Stimulated activated naive CD4-positive, alpha-beta T cell treated with Interleukin-2 at 50 U/mL for 16 hours (primary cell): ENCODE measurements around the gene PAK1.

Experiments used
- DNase-seq: peaks from one replicate; lab custom pipeline; 2025; lab: John Stamatoyannopoulos, UW

Gene PAK1

DNA sequence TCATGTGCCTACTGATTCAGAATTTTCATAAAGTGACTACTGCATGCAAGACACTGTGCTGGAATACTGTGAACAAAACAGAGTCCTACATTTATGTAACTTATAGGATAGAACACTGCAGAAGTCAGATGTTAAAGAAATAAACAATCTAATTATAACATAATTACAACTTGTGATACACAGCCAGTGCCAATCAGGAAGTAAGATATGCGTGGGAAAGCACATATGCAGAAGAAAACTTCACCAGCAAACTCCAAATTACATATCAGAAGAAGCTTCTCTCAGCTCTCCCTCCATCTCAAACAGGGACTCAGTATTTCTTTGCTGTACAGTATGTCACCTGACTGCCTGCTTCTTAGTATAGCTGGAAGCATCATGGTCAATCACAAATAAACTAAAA is 37.4 kb downstream of the PAK1 start:
- no peak for DNase-seq

DNA sequence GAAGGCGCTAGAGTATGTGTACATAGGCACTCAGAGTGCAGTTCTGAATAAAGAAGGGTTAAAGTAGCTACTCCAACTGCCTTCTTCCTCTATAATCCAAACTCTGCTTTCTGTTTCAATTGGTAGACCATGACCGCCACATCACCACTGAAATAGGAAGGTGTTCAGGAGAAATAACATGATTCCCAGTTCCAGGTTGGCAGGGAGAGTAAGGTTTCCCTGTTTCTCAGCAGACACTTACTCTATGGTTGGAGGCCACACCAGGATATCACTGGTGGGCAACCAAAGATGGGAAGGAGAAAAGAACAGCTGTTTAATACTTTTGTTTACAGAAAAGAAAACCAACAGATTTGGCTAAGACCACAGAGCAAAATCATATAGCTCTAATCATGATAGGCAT is 37.9 kb downstream of the PAK1 start:
- DNase-seq: no peak

DNA sequence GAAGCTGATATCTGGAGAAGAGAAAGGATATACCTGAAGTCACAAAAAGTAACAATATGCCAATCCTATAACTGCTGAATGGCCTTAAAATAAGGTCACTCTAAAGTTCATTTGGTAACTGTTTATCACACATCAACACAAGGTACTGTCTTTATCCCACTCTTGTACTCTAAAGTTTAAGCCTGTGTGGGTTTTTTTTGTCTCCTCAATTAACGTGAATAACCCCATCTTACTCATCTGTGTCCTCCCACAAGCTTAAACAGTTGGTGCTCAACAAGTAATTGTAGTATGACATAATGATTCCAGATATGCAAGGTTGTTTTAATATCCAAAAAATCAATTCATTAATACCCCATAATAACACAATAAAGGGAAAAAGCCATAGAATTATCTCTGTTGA is 42.1 kb downstream of the PAK1 start:
- DNase-seq: no peak

DNA sequence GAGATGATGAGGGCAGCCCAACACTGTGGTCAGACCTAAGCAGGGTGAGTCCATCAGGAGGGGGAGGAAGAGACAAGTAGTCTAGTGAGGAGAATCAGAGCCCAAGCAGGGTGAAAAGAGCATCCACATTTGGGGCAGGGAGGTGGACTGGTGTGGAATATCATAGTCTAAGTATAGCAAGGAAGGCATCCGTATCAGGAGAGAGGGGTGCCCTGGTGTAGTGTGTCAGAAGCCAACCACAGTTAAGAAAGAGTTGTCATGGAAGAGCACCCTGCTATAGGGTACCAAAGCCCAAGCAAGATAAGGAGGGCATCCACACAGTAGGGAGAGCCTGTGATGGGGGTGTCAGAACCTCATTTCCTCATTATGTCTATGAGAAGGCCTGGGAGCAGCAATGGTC is 45.3 kb downstream of the PAK1 start:
- DNase-seq: no peak

- no peak for DNase-seq
These were observed 48.5 kb downstream of the PAK1 start for GRCh38 chr11:77425346-77425745.

- no peak for DNase-seq
These were observed 49.2 kb downstream of the PAK1 start for GRCh38 chr11:77424644-77425043.

GRCh38 chr11:77423624-77424023 is 50.3 kb downstream of the PAK1 start:
- no peak for DNase-seq

- DNase-seq: no peak
These were observed 51.2 kb downstream of the PAK1 start for GRCh38 chr11:77422687-77423086.

DNA sequence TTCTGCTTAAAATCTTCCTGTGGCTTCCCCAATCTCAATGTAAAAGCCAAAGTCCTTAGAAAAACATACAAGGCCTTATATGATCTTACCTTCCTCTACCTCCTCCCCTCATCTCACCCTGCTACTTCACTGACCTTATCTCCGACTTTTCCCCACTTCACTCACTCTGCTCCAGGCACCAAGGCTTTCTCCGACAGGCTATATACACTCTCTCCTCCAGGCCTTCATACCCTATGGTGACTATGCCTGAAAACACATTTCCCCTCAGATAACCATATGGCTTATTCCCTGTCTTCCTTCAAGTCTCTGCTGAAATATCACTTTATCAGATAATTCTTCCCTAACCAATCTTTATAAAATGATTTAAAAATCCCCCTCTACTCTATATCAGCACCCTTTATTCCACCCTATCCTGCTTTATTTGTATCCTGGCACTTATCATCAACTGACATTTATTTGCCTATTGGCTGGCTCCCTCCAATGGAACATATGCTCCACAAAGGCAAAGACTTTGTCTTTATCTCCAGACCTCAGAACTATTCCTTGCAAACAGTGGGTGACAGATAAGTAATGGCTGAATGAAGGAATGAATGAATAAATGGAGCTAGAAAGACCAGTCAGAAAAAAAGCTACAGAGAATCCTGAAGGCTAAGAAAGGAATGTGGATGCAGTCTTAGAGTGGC is 52.7 kb downstream of the PAK1 start:
- DNase-seq: no peak

GRCh38 chr11:77418971-77419597 is 54.8 kb downstream of the PAK1 start:
- DNase-seq: no peak

GRCh38 chr11:77418155-77418970 is 55.5 kb downstream of the PAK1 start:
- no peak for DNase-seq

DNA sequence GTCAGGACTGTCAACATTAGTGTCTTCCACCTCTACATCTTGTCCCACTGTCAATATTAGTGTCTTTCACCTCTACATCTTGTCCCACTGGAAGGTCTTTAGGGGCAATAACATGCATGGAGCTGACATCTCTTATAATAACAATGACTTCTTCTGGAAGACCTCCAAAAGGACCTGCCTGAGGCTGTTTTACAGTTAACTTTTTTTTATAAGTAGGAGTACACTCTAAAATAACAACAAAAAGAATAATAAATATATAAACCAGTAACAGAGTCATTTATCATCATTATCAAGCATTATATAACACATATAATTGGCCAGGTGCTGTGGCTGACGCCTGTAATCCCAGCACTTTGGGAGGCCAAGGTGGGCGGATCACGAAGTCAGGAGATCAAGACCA is 57.5 kb downstream of the PAK1 start:
- DNase-seq: no peak

GRCh38 chr11:77413850-77414460 is 59.9 kb downstream of the PAK1 start:
- no peak for DNase-seq

- DNase-seq: no peak
These were observed 61.1 kb downstream of the PAK1 start for GRCh38 chr11:77412814-77413213.

DNA sequence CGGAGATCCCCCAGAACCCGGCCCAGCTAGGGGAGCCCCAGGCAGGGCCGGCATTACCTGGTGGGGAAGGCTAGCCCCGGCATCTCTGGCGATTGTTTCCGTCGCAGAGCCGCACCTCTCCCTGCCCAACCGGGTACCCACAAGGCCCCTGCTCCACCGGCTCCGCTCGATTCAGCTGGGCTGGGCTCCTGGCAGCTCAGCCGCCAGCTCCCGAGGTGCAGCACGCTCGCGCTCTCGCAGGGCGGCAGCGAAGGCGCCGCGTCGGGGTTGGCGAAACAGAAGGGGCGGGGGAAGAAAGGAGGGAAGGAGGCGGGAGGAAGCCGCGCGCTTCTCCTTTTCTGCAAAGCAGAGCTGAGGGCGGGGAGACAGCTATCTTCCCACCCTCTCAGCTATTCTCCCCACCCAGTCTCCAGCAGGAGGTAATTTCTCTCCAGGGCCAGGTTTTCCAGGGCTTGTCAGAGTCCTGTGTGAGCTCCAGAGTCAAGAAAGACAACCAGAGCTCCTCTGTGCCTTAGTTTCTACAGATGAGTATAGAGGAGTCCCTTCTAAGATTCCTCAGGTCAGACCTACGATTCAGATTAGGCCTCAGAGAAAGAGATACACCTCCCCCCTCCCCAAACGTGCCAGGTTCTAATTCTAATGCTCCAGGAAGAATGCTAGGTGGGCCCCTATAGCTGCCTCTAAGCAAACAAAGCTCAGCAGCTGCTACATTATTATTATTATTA is 62.0 kb downstream of the PAK1 start:
- DNase-seq: peak; percentile 72

DNA sequence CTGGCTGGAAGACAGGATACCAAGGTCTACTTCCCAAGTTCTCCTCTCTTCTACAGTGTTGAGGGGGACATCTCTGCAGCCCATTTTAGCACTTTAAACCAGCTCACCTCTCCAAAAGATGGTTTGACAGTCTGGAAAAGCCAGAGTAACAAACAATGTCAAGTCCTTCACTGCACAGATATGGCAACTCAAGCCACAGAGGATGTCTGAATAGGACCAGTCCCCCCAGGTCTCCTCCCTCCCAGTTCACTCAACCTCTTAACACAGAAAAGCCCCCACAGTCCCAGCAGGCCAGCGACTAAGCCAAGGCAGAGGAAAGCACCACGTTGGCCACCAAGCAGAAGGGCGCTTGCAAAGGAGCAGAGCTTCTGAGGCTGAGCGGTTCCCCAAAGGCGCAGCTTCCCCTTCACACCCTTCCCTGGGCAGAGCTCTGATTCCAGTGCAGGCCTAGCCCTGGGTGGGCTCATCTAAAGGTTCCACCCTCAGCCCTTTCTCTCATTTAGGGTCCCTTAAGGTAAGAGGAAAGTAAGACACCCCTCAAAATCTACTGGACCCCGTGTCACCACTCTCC is 62.7 kb downstream of the PAK1 start:
- DNase-seq: peak; percentile 4

GRCh38 chr11:77410076-77410827 is 63.6 kb downstream of the PAK1 start:
- no peak for DNase-seq

- no peak for DNase-seq
These were observed 64.8 kb downstream of the PAK1 start for GRCh38 chr11:77409046-77409445.

DNA sequence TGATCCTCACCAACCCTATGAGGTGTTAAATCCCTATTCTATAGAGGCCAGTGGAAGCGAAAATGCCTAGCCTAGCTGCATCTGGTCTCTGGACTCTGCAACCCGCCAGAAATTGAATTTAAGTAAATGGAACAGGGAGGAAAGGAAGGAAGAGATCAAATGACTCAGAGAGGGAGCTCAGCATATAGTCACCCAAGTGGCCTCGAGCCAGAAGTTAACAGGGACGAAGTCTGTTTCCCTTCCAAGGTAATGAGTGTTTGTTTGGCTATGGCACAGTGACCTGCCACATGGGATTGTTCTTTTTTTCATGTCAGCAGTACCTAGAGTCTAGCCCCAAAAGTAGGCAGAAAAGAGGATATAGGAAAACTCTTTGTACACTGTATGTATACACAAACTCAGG is 66.3 kb downstream of the PAK1 start:
- no peak for DNase-seq

DNA sequence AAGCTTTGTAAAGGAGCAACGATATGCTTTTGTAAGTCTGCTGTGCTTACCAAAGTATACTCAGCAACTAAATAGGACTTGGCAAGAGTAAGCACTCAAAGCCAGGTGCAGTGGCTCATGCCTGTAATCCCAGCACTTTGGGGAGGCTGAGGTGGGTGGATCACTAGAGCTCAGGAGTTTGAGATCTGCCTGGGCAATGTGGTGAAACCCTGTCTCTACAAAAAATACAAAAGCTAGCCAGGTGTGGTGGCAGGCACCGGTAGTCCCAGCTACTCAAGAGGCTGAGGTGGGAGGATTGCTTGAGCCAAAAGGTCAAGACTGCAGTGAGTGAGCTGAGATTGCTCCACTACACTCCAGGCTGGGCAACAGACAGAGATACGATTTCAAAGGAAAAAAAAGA is 67.5 kb downstream of the PAK1 start:
- no peak for DNase-seq

DNA sequence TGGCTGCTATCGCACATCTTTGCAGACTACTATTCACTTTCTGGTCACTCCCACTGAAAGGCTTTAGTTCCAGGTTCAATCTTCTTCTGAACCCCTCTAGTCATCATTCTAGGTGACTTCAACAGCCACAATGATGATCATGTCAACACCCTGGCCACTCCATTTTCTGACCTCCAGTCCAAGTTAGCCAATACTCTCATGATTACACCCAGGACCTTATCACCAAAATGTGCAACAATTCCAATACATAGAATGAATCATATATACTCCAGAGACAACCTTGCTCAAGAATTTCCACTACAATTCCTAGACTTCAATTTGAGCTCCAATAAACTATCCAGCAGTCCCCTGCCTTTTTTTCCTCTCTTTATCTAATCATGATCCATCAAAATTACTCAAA is 70.7 kb downstream of the PAK1 start:
- no peak for DNase-seq
